Neural progenitor cell (in vitro differentiated cells): ENCODE data around the gene GABARAP. TPM values are rescaled to one million over a fixed set of nuclear protein-coding genes. Genes with fewer than 3 reads are reported as not detected.

Source experiments
- DNase-seq: peaks from one replicate; pipeline ENCODE4 v3.0.0-alpha.2; 2016; ENCODE audit warnings: low spot score
- H2AFZ ChIP-seq: fragments of 200-600 bp; sonication (generic); replicated peaks from 2 replicates; pipeline ENCODE4 v1.6.1; 2016; ENCODE audit warnings: antibody characterized with exemption
- H3F3A ChIP-seq: fragments of 200-600 bp; sonication (generic); 2 replicates; pipeline ENCODE4 v1.6.1; 2016; ENCODE audit warnings: antibody characterized with exemption, low read depth
- H3K27ac ChIP-seq: fragments of 200-600 bp; sonication (generic); 2 replicates; pipeline ENCODE4 v1.5.1; 2016; ENCODE audit warnings: mild to moderate bottlenecking
- H3K27me3 ChIP-seq: fragments of 200-600 bp; sonication (generic); 2 replicates; pipeline ENCODE4 v1.6.1; 2016; ENCODE audit warnings: mild to moderate bottlenecking, moderate library complexity
- H3K36me3 ChIP-seq: fragments of 200-600 bp; sonication (generic); 2 replicates; pipeline ENCODE4 v1.5.1; 2016
- H3K4me1 ChIP-seq: fragments of 200-600 bp; sonication (generic); 2 replicates; pipeline ENCODE4 v1.6.1; 2016; ENCODE audit warnings: mixed run types
- H3K4me2 ChIP-seq: fragments of 200-600 bp; sonication (generic); 2 replicates; pipeline ENCODE4 v1.6.1; 2016
- H3K4me3 ChIP-seq: fragments of 200-600 bp; sonication (generic); 2 replicates; pipeline ENCODE4 v1.5.1; 2016
- H3K79me2 ChIP-seq: fragments of 200-600 bp; sonication (generic); 2 replicates; pipeline ENCODE4 v1.6.1; 2016; ENCODE audit warnings: low read depth
- H3K9ac ChIP-seq: fragments of 200-600 bp; sonication (generic); 2 replicates; pipeline ENCODE4 v1.6.1; 2016
- H3K9me3 ChIP-seq: fragments of 200-600 bp; sonication (generic); 2 replicates; pipeline ENCODE4 v1.5.1; 2016; ENCODE audit warnings: low read depth
- H4K20me1 ChIP-seq: fragments of 200-600 bp; sonication (generic); 2 replicates; pipeline ENCODE4 v1.6.1; 2016; ENCODE audit warnings: low read depth
- H3K27ac Mint-ChIP-seq: 3 replicates; pipeline ENCODE4 v1.8.0; 2021; ENCODE audit warnings: mixed read lengths
- H3K27me3 Mint-ChIP-seq: 2 replicates; pipeline ENCODE4 v1.8.0; 2022; ENCODE audit warnings: low read depth, mild to moderate bottlenecking, inconsistent platforms, moderate library complexity, mixed read lengths; ENCODE audit not compliant: insufficient read depth
- H3K36me3 Mint-ChIP-seq: 3 replicates; pipeline ENCODE4 v1.8.0; 2021; ENCODE audit warnings: mixed read lengths
- H3K4me1 Mint-ChIP-seq: 3 replicates; pipeline ENCODE4 v1.8.0; 2021; ENCODE audit warnings: mixed read lengths
- H3K4me3 Mint-ChIP-seq: 3 replicates; pipeline ENCODE4 v1.8.0; 2021; ENCODE audit warnings: mild to moderate bottlenecking, moderate library complexity, mixed read lengths
- H3K9me3 Mint-ChIP-seq: 3 replicates; pipeline ENCODE4 v1.8.0; 2020; ENCODE audit warnings: mixed read lengths
- CTCF ChIP-seq: fragments of 200-600 bp; sonication (generic); IDR thresholded peaks from 2 replicates; pipeline ENCODE4 v1.5.1; 2017; ENCODE audit warnings: antibody characterized with exemption, mild to moderate bottlenecking
- EZH2 ChIP-seq: fragments of 200-600 bp; sonication (generic); IDR thresholded peaks from 2 replicates; pipeline ENCODE4 v1.6.1; 2017; ENCODE audit warnings: antibody characterized with exemption, mild to moderate bottlenecking, moderate library complexity
- EZH2phosphoT487 ChIP-seq: fragments of 200-600 bp; sonication (generic); IDR thresholded peaks from 2 replicates; pipeline ENCODE4 v1.6.1; 2017; ENCODE audit warnings: antibody characterized with exemption
- total RNA-seq: library from RNA; depleted of rRNA; stranded (reverse); fragments of >200 nt; gene quantifications from 2 replicates; pipeline ENCODE4 v1.2.3, GENCODE V29; 2015; ENCODE audit warnings: low replicate concordance

GABARAP gene
- total RNA-seq, 1 donor from 2014 or later, result 225 TPM

- Histone ChIP-seq H3F3A (peaks cover 15% of the 10 kb centered on the region), H4K20me1 (peaks cover 5% of the 10 kb centered on the region), H3K79me2 (no peaks in the 10 kb centered on the region), H3K9ac (no peak overlapping the region), H3K4me2 (no peak overlapping the region), H3K4me1 (peaks cover 7% of the 10 kb centered on the region), H3K27ac (no peak overlapping the region), H3K9me3 (no peaks in the 10 kb centered on the region), H3K4me3 (no peak overlapping the region), H2AFZ (no peak overlapping the region), H3K27me3 (peaks cover 39% of the 10 kb centered on the region), H3K36me3 (no peaks in the 10 kb centered on the region)
- no peak for DNase-seq
- H3K4me1 Mint-ChIP-seq, result peaks cover 11% of the 10 kb centered on the region
- H3K9me3 Mint-ChIP-seq, result peaks cover 2% of the 10 kb centered on the region
- no peak for TF ChIP-seq EZH2
- no peak for TF ChIP-seq EZH2phosphoT487
- TF ChIP-seq CTCF, result no peak
- H3K36me3 Mint-ChIP-seq, result peaks cover 1% of the 10 kb centered on the region
- peaks cover 12% of the 10 kb centered on the region for H3K27me3 Mint-ChIP-seq
- no peak overlapping the region for H3K4me3 Mint-ChIP-seq
- H3K27ac Mint-ChIP-seq, result no peak overlapping the region
These were observed 47.2 kb upstream of the GABARAP start for GRCh38 chr17:7289256-7290032.

GRCh38 chr17:7285679-7286078, 43.4 kb upstream of the GABARAP start:
- H3K27ac Mint-ChIP-seq, result no peak overlapping the region
- Histone ChIP-seq H3K4me3 (no peak overlapping the region), H3K4me2 (no peak overlapping the region), H3K36me3 (no peaks in the 10 kb centered on the region), H3K9ac (no peak overlapping the region), H3K4me1 (peaks cover 4% of the 10 kb centered on the region), H3F3A (peaks cover 6% of the 10 kb centered on the region), H2AFZ (no peak overlapping the region), H4K20me1 (peaks cover 16% of the 10 kb centered on the region), H3K27me3 (peaks cover 28% of the 10 kb centered on the region), H3K9me3 (no peaks in the 10 kb centered on the region), H3K79me2 (no peaks in the 10 kb centered on the region), H3K27ac (no peak overlapping the region)
- peaks cover 14% of the 10 kb centered on the region for H3K27me3 Mint-ChIP-seq
- no peak for TF ChIP-seq CTCF
- no peak for TF ChIP-seq EZH2
- no peak for TF ChIP-seq EZH2phosphoT487
- no peak for DNase-seq
- H3K9me3 Mint-ChIP-seq, result peaks cover 1% of the 10 kb centered on the region
- peaks cover 1% of the 10 kb centered on the region for H3K36me3 Mint-ChIP-seq
- H3K4me3 Mint-ChIP-seq, result peak overlapping the region; percentile 58
- peaks cover 14% of the 10 kb centered on the region for H3K4me1 Mint-ChIP-seq

- peaks cover 17% of the 10 kb centered on the region for H3K27me3 Mint-ChIP-seq
These were observed 42.7 kb upstream of the GABARAP start for GRCh38 chr17:7284911-7285310.

More at GRCh38 chr17:7284911-7285310, 42.7 kb upstream of the GABARAP start:
- Histone ChIP-seq H3K4me2 (no peak overlapping the region), H3K4me1 (peaks cover 4% of the 10 kb centered on the region), H3K36me3 (no peaks in the 10 kb centered on the region), H3K79me2 (no peaks in the 10 kb centered on the region), H3F3A (peaks cover 14% of the 10 kb centered on the region), H2AFZ (no peak overlapping the region), H4K20me1 (peaks cover 16% of the 10 kb centered on the region), H3K4me3 (no peak overlapping the region), H3K27me3 (peaks cover 32% of the 10 kb centered on the region), H3K9ac (no peak overlapping the region), H3K27ac (no peak overlapping the region), H3K9me3 (no peaks in the 10 kb centered on the region)
- H3K4me1 Mint-ChIP-seq, result peaks cover 20% of the 10 kb centered on the region
- TF ChIP-seq EZH2 (no peak), EZH2phosphoT487 (no peak), CTCF (no peak)
- peaks cover 1% of the 10 kb centered on the region for H3K9me3 Mint-ChIP-seq
- no peak overlapping the region for H3K4me3 Mint-ChIP-seq
- H3K27ac Mint-ChIP-seq, result no peak overlapping the region
- no peak for DNase-seq
- H3K36me3 Mint-ChIP-seq, result peaks cover 1% of the 10 kb centered on the region
